ENCODE data around the gene ERRFI1.

GRCh38 chr1:7984811-7985210 is 41.3 kb downstream of the ERRFI1 start:
- TF ChIP-seq CTCF (IDR thresholded peaks at IDR 0.05; ENCODE audit: borderline replicate concordance, extremely low read depth, low read length, poor library complexity, severe bottlenecking) (no peak), EZH2 (IDR thresholded peaks at IDR 0.05; ENCODE audit: borderline replicate concordance, low read depth, low read length, severe bottlenecking) (no peak)

Data from DND-41 (cell line).